Neutrophil (primary cell): Measurements from ENCODE around the gene CHN2.

Source experiments
- H3K27ac ChIP-seq: fragments of 200-600 bp; sonication (generic); 2 replicates; pipeline ENCODE4 v1.5.1; 2016; ENCODE audit warnings: mild to moderate bottlenecking, moderate library complexity
- H3K27me3 ChIP-seq: fragments of 200-600 bp; sonication (generic); 2 replicates; pipeline ENCODE4 v1.6.0; 2016; ENCODE audit warnings: mild to moderate bottlenecking
- H3K36me3 ChIP-seq: fragments of 200-600 bp; sonication (generic); 2 replicates; pipeline ENCODE4 v1.5.1; 2017
- H3K4me1 ChIP-seq, 2 experiments: fragments of 200-600 bp in 1 of 2; sonication (generic) in 1 of 2; 1 replicate in 1 of 2; 2 replicates in 1 of 2; pipeline versions ENCODE4 v1.5.1 to v1.6.1; 2013 to 2016; ENCODE audit warnings: low read depth in 1 of 2, low read length in 1 of 2, mild to moderate bottlenecking in 1 of 2, moderate library complexity in 1 of 2; ENCODE audit not compliant: control insufficient read depth in 1 of 2, insufficient read depth in 1 of 2
- H3K4me3 ChIP-seq, 2 experiments: fragments of 200-600 bp in 1 of 2; sonication (generic) in 1 of 2; 1 replicate in 1 of 2; 2 replicates in 1 of 2; pipeline ENCODE4 v1.5.1; 2013 to 2016; ENCODE audit warnings: low read depth in 1 of 2, low read length in 1 of 2, mild to moderate bottlenecking in 1 of 2, moderate library complexity in 1 of 2
- H3K9me3 ChIP-seq: fragments of 200-600 bp; sonication (generic); 2 replicates; pipeline ENCODE4 v1.5.1; 2016
- TF ChIP-seq, protein P1 (sequence below): fragments of 200-600 bp; sonication (generic); IDR thresholded peaks from 2 replicates; pipeline ENCODE4 v1.5.1; 2016; ENCODE audit warnings: antibody characterized with exemption

The CHN2 gene

DNA sequence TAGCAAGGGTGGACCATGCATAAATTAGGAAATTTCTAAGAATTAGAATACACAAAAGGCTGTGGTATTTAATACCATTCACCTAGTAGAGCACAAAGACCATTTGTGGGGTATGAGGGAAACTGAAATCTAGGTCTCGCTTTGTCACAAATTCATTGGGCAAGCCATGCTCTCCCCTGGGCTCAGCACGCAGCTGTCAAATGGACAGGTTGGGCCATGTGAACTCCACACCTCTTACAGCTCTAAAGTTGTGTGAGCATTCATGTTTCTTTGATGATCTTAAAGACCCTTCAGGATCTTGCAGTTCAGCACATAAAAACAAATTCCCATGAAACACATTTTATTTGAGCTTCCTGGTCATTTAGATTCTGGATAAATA lies 121.3 kb downstream of the CHN2 start:
- Histone ChIP-seq H3K4me3 (no peak overlapping the region), H3K9me3 (no peaks in the 10 kb centered on the region), H3K4me1 (peaks cover 0 to 4% of the 10 kb centered on the region in 2 experiments), H3K27me3 (no peaks in the 10 kb centered on the region), H3K36me3 (no peaks in the 10 kb centered on the region), H3K27ac (no peak overlapping the region)
- TF ChIP-seq, protein P1, sequence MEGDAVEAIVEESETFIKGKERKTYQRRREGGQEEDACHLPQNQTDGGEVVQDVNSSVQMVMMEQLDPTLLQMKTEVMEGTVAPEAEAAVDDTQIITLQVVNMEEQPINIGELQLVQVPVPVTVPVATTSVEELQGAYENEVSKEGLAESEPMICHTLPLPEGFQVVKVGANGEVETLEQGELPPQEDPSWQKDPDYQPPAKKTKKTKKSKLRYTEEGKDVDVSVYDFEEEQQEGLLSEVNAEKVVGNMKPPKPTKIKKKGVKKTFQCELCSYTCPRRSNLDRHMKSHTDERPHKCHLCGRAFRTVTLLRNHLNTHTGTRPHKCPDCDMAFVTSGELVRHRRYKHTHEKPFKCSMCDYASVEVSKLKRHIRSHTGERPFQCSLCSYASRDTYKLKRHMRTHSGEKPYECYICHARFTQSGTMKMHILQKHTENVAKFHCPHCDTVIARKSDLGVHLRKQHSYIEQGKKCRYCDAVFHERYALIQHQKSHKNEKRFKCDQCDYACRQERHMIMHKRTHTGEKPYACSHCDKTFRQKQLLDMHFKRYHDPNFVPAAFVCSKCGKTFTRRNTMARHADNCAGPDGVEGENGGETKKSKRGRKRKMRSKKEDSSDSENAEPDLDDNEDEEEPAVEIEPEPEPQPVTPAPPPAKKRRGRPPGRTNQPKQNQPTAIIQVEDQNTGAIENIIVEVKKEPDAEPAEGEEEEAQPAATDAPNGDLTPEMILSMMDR = no peak

DNA sequence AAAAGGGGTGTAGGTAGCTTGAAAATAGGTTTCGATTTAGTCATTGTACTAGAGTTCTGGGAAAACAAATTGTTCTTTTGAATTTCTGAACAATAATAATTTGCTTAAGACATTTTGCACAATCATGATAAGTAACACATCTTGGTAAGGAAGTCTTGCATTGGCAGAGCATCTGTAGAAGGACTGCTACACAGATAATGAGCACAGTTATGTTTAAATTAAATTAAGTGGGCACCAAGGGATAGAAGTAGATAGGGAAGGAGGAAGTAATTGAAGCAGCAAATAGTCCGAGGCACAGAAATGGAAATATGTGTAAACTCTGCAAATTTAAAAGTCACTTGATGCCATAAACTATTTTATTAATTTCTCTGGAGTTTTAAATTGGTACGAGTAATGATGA lies 122.4 kb downstream of the CHN2 start:
- Histone ChIP-seq H3K4me3 (no peak overlapping the region), H3K27ac (no peak overlapping the region), H3K4me1 (peaks cover 0 to 4% of the 10 kb centered on the region in 2 experiments), H3K27me3 (no peaks in the 10 kb centered on the region), H3K9me3 (no peaks in the 10 kb centered on the region), H3K36me3 (no peaks in the 10 kb centered on the region)
- TF ChIP-seq, protein P1 = no peak

DNA sequence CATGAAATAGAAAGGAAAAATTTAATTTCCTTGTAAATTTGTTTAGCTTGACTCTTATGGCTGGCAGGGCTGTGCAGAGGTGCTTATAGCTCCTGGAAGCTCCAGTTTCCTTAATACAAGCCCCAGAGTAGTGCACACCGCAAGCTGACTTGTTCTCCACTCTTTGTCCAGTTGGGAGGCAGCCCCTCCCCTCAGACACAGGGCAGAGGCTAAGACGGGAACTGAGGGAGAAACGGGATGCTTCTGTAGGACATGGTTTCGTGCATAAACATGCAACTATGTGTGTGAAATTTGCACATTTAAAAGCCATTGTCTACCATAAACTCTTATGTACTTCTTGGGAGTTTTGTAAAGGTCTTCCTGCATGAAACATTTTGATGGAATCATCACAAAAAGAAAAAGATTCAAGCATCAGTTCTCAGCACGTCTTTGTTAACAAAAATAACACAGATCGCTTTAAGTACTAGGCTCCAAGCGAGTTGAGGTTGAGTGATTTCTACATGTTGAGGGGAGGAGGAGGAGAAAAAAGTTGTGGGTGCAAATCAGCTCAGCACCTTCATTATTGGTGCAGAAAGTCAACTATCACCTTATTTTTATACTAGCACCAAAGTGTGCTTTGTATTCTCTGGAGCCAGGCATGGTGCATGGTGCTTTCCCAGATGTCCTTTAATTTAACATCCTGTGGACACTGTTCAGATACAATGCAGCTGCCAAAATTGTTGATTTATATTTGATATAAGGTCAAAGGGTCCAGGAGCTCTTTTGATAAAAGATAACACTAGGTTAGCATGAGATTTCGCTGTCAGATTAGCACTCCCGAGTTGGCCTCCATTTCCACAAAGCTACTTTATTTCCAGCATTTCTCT lies 124.5 kb downstream of the CHN2 start:
- no peaks in the 10 kb centered on the region for H3K9me3 ChIP-seq
- peaks cover 0 to 4% of the 10 kb centered on the region in 2 experiments for H3K4me1 ChIP-seq
- no peak overlapping the region for H3K4me3 ChIP-seq
- no peak overlapping the region for H3K27ac ChIP-seq
- TF ChIP-seq, protein P1 = no peak
- no peaks in the 10 kb centered on the region for H3K36me3 ChIP-seq
- no peaks in the 10 kb centered on the region for H3K27me3 ChIP-seq

DNA sequence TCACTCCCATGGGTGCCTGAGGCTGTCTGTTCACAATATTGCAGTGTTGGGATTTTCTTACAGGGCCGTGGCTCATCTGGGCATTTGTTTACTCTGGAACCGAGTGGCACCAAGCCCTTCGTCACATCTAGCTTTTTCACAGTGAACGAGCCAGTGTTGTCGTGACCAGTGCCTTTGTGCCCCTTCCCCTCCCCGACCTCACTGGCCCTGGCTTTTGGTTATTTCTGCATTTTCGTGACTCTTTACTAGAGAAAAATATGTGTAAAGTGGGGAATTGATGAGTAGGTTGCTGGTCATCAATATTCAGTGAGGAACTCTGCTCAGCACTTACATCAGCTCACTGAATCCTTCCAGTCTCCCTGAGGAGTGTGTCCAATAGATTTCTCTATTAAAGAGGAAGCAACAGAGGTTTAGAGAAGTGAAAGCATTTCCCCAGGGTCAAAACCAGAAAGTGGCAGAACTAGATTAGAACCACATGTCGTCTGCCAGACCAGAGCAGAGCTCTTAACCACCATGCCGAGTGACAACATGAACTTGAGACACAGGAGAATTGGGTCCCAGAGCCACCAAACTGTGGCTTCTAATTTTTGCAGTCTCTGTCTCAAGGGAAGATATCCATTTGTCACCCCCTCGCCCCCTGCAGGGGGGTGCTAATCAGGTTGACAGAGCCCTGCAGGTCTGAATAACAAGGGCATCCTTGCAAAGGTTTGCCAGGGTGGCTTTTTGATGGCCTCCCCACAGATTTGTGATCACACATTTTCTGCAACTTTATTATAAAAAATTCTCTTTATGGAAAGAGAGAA lies 125.3 kb downstream of the CHN2 start:
- no peaks in the 10 kb centered on the region for H3K36me3 ChIP-seq
- H3K9me3 ChIP-seq = no peaks in the 10 kb centered on the region
- no peak overlapping the region for H3K4me3 ChIP-seq
- H3K27me3 ChIP-seq = no peaks in the 10 kb centered on the region
- H3K27ac ChIP-seq = no peak overlapping the region
- TF ChIP-seq, protein P1 = no peak
- peaks cover 0 to 4% of the 10 kb centered on the region in 2 experiments for H3K4me1 ChIP-seq

DNA sequence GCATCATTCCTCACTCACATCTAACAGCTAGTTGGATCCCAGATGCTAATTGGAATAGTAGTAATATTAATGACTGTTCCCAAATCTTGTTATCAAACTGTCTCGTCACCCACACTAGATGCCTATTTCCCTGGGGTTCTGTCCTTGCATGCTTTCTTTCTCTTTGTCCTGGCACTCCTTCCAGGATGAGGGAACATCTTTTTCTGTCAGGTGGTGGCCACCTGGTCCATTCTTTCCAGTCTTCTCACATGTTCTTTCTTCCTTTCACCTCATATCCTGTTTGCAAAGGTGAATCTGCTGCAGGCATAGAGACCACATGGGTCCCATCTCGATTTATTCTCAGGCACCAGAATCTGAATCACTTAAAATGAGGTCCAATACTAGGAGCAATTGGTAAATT lies 126.0 kb downstream of the CHN2 start:
- no peaks in the 10 kb centered on the region for H3K27me3 ChIP-seq
- peaks cover 0 to 4% of the 10 kb centered on the region in 2 experiments for H3K4me1 ChIP-seq
- no peak overlapping the region for H3K4me3 ChIP-seq
- H3K27ac ChIP-seq = no peak overlapping the region
- TF ChIP-seq, protein P1 = no peak
- no peaks in the 10 kb centered on the region for H3K36me3 ChIP-seq
- no peaks in the 10 kb centered on the region for H3K9me3 ChIP-seq
